Cardiac fibroblast (primary cell): ENCODE results near the gene OR1I1.

ENCODE experiments used
- DNase-seq, 2 donors: peaks; one replicate each; pipeline versions ENCODE4 v3.0.0 to v3.0.0-alpha.2; 2010; ENCODE audit warnings: low read depth in 2 of 2
- H3K4me3 ChIP-seq, 2 donors: replicated peaks in 1 of 2; 1 replicate in 1 of 2; 2 replicates in 1 of 2; pipeline ENCODE4 v1.5.1; 2011; ENCODE audit warnings: low read depth in 2 of 2, low read length in 2 of 2, mild to moderate bottlenecking in 2 of 2, moderate library complexity in 1 of 2
- CTCF ChIP-seq: IDR thresholded peaks from one replicate; pipeline ENCODE4 v1.5.1; 2011; ENCODE audit warnings: low read depth, mild to moderate bottlenecking, low read length, inconsistent platforms

The OR1I1 gene

GRCh38 chr19:15112385-15112784, 30.4 kb downstream of the OR1I1 start:
- DNase-seq = no peak
- TF ChIP-seq CTCF = no peak
- H3K4me3 ChIP-seq = no peak overlapping the region

- DNase-seq = no peak
- H3K4me3 ChIP-seq = no peak overlapping the region
- TF ChIP-seq CTCF = no peak
Measured at GRCh38 chr19:15113245-15114152, 31.5 kb downstream of the OR1I1 start.

- TF ChIP-seq CTCF = no peak
- no peak overlapping the region for H3K4me3 ChIP-seq
- DNase-seq = peak; percentile 71 to 75
Measured at GRCh38 chr19:15114153-15114540, 32.1 kb downstream of the OR1I1 start.

- TF ChIP-seq CTCF = no peak
- DNase-seq = peak; percentile 84
- no peak overlapping the region for H3K4me3 ChIP-seq
Measured at GRCh38 chr19:15115080-15115479, 33.1 kb downstream of the OR1I1 start.

GRCh38 chr19:15115762-15116615, 34.0 kb downstream of the OR1I1 start:
- no peak for DNase-seq
- H3K4me3 ChIP-seq = no peak overlapping the region
- no peak for TF ChIP-seq CTCF

GRCh38 chr19:15116856-15117255, 34.8 kb downstream of the OR1I1 start:
- DNase-seq = no peak
- H3K4me3 ChIP-seq = no peak overlapping the region
- TF ChIP-seq CTCF = no peak
